A549 (cell line): Measurements from ENCODE around the gene CHPF.

ENCODE experiments used
- CEBPB ChIP-seq, 2 experiments: fragments of >200 bp in 1 of 2; sonication (Bioruptor Twin) in 1 of 2; formaldehyde crosslinking in 1 of 2; IDR thresholded peaks; 2 replicates each; pipeline ENCODE4 v1.6.1; 2012 to 2016
- MYC ChIP-seq: IDR thresholded peaks from 2 replicates; pipeline ENCODE4 v1.6.1; 2012; ENCODE audit warnings: mild to moderate bottlenecking, inconsistent platforms, low read length, improper control_type of control experiment, borderline replicate concordance
- POLR2A ChIP-seq: IDR thresholded peaks from 2 replicates; pipeline ENCODE4 v1.6.1; 2012; ENCODE audit warnings: mild to moderate bottlenecking, low read length
- POLR2AphosphoS2 ChIP-seq: conservative IDR thresholded peaks from 2 replicates; pipeline ENCODE4 v1.6.1; 2012; ENCODE audit warnings: low read length, improper control_type of control experiment, inconsistent platforms
- RCOR1 ChIP-seq: fragments of 150-350 bp; IDR thresholded peaks from 2 replicates; pipeline ENCODE4 v1.6.1; 2014; ENCODE audit warnings: antibody characterized with exemption, low read length, low read depth
- SMC3 ChIP-seq: fragments of >200 bp; sonication (Bioruptor Twin); formaldehyde crosslinking; IDR thresholded peaks from 3 replicates; pipeline ENCODE4 v1.6.1; 2018; ENCODE audit warnings: inconsistent platforms
- SREBF2 ChIP-seq: fragments of 450-650 bp; IDR thresholded peaks from 2 replicates; pipeline ENCODE4 v1.6.1; 2014; ENCODE audit warnings: mild to moderate bottlenecking, moderate library complexity
- TF ChIP-seq, protein P1 (sequence below): fragments of >200 bp; sonication (Bioruptor Twin); formaldehyde crosslinking; IDR thresholded peaks from 3 replicates; pipeline ENCODE4 v1.5.1; 2016
- TF ChIP-seq, protein P2 (sequence below): fragments of 200-600 bp; sonication (generic); IDR thresholded peaks from 2 replicates; pipeline ENCODE4 v1.6.1; 2016; ENCODE audit warnings: antibody characterized with exemption, mild to moderate bottlenecking, moderate library complexity
- TF ChIP-seq, protein P3 (sequence below): fragments of >200 bp; sonication (Bioruptor Twin); formaldehyde crosslinking; IDR thresholded peaks from 2 replicates; pipeline ENCODE4 v1.6.1; 2016

DNA sequence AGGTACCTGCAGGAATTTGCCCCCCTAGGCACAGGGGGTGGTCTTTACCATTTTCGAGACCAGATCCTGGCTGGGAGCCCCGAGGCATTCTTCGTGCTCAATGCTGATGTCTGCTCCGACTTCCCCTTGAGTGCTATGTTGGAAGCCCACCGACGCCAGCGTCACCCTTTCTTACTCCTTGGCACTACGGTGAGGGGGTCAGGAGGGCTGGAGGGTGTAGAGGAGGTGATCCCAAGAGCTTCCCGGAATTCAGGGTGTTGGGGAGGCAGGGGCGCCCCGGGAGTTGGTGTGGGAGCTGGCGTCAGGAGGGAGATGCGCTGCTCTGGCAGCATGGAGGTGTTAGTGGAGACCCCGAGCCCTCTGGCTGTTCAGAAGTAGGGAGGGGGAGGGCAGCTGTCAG lies 41.8 kb downstream of the CHPF start:
- TF ChIP-seq, protein P1, sequence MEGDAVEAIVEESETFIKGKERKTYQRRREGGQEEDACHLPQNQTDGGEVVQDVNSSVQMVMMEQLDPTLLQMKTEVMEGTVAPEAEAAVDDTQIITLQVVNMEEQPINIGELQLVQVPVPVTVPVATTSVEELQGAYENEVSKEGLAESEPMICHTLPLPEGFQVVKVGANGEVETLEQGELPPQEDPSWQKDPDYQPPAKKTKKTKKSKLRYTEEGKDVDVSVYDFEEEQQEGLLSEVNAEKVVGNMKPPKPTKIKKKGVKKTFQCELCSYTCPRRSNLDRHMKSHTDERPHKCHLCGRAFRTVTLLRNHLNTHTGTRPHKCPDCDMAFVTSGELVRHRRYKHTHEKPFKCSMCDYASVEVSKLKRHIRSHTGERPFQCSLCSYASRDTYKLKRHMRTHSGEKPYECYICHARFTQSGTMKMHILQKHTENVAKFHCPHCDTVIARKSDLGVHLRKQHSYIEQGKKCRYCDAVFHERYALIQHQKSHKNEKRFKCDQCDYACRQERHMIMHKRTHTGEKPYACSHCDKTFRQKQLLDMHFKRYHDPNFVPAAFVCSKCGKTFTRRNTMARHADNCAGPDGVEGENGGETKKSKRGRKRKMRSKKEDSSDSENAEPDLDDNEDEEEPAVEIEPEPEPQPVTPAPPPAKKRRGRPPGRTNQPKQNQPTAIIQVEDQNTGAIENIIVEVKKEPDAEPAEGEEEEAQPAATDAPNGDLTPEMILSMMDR: no peak
- no peak for TF ChIP-seq POLR2AphosphoS2
- TF ChIP-seq POLR2A: no peak
- TF ChIP-seq, protein P2, sequence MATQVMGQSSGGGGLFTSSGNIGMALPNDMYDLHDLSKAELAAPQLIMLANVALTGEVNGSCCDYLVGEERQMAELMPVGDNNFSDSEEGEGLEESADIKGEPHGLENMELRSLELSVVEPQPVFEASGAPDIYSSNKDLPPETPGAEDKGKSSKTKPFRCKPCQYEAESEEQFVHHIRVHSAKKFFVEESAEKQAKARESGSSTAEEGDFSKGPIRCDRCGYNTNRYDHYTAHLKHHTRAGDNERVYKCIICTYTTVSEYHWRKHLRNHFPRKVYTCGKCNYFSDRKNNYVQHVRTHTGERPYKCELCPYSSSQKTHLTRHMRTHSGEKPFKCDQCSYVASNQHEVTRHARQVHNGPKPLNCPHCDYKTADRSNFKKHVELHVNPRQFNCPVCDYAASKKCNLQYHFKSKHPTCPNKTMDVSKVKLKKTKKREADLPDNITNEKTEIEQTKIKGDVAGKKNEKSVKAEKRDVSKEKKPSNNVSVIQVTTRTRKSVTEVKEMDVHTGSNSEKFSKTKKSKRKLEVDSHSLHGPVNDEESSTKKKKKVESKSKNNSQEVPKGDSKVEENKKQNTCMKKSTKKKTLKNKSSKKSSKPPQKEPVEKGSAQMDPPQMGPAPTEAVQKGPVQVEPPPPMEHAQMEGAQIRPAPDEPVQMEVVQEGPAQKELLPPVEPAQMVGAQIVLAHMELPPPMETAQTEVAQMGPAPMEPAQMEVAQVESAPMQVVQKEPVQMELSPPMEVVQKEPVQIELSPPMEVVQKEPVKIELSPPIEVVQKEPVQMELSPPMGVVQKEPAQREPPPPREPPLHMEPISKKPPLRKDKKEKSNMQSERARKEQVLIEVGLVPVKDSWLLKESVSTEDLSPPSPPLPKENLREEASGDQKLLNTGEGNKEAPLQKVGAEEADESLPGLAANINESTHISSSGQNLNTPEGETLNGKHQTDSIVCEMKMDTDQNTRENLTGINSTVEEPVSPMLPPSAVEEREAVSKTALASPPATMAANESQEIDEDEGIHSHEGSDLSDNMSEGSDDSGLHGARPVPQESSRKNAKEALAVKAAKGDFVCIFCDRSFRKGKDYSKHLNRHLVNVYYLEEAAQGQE: no peak
- no peak for TF ChIP-seq RCOR1
- no peak for TF ChIP-seq MYC
- TF ChIP-seq, protein P3, sequence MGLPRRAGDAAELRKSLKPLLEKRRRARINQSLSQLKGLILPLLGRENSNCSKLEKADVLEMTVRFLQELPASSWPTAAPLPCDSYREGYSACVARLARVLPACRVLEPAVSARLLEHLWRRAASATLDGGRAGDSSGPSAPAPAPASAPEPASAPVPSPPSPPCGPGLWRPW: no peak
- TF ChIP-seq SMC3: no peak
- TF ChIP-seq CEBPB (IDR thresholded peaks at IDR 0.05): no peak
- TF ChIP-seq SREBF2: no peak
